ENCODE results near the gene DOP1A. TPM values are rescaled to one million over a fixed set of nuclear protein-coding genes. Genes with fewer than 3 reads are reported as not detected.

Gene DOP1A
- total RNA-seq, 1 donor from 2014 or later = 8.5 TPM

DNA sequence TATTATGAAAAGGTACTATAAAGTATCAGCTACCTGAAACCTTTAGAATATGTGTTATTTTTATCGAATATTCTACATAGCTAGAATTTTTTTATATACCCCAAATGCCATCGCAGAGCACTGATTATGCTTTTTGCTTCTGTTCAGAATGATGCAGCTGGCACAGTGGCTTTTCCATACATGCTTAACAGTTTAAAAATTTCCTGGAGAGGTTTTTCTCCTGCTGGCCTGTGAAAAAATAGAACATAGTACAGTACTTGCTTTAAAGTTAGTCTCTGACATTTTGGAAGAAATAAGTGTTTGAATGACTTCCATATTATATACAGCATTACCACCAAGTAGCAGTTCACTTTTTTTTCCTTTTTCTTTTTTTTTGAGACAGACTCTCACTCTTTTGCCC lies 5.3 kb downstream of the DOP1A start:
- no peak for DNase-seq (ENCODE audit: low spot score)

DNA sequence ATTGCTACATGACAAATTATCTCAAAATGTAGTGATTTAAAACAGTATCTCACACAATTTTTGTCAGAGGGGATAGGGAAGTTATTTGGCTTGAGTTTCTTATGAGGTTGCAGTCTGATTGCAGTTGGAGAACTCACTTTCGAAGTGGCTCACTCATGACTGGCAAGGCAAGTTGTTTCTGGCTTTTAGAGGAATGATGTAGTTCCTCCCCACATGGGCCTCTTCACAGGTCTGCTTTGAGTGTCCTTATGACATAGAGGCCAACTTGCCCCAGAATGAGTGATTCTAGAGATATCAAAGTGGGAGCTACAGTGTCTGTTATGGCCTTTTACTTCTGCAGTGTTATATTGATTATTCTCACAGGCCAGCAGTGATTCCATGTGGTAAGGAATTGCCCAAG lies 6.1 kb downstream of the DOP1A start:
- DNase-seq (ENCODE audit: low spot score) (no peak), ATAC-seq (peak; percentile 41)

More for the DNA sequence above, 5.3 kb downstream of the DOP1A start:
- ATAC-seq = no peak

DNA sequence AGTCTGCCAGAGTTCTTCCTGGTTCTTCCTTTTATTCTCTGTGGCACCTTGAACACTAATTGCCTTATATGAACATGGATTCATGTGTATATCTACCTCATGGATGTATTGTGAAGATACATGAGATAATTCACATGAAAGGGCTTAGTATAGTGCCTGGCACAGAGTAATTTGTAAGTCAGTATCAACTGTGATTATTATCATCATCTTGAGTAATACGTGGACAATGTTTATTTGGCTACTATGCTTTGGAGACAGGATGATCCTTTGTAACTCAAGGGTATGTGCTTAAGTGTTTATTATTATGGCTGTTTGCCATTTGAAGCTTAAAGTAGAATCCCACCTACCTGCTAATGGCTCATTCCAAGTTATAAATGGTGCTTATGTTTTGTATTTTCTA lies 16.0 kb downstream of the DOP1A start:
- ATAC-seq = no peak
- no peak for DNase-seq (ENCODE audit: low spot score)

DNA sequence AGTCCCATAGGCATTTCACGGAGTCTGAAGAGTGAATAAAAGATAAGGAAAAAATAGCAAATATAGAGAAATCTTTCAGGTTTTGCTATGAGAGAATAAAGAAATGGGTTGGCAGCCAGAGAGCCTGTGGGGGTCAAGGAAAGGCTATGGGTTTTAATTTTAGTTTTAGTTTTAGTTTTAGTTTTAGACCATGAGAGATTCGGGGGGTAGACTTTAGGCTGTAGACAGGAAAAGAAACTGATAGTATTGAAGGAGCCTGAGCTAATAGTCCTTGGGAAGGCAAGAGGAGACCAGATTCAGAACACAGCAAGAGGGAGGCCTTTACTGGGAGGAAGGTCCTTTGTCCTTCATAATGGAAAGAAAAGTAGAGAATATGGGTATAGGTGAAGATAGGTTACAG lies 19.3 kb downstream of the DOP1A start:
- DNase-seq (ENCODE audit: low spot score) (no peak), ATAC-seq (no peak)

DNA sequence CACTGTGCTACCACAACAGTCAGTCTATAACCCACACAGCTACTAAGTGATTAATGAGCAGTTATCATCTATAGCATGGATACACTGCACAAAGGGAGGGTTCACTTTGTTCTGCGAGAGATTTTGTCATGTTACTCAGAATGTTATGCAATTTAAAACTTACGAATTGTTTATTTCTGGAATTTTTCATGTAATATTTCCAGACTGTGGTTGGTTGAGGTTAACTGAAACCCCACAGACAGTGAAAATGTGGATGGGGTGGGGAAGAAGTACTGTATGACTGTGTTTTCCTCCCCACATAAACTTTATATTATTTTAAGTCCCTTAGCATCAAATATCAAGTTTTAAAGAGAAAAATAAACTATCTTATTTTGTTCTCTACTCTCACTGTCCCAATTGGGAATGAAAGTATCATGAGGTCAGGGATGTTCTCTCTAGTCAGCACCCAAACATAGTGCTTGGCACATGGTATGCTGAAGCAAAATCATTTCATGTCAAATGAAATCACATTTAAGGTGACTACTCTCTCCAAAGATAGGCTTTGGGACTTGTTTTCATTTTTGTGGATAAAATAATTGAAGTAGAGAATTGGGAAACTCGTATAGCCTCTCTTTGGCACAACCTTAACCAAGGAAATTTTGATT lies 25.4 kb downstream of the DOP1A start:
- no peak for ATAC-seq
- no peak for DNase-seq (ENCODE audit: low spot score)

DNA sequence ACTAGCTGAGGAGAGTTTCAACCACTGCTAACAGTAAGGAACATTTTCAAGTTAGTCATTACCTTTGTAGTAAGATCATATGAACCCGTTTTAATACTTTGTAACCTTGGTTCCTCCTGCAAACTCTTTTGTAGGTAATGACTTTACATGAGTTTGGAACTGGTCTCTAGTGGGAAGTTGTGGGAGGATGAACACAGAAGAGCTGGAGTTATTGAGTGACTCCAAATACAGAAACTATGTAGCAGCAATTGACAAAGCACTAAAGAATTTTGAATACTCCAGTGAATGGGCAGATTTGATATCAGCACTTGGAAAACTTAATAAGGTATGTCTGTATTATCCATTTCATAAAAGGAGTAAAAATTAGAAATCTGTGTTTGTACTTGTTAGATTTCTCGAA lies 29.3 kb downstream of the DOP1A start:
- no peak for DNase-seq (ENCODE audit: low spot score)
- ATAC-seq = no peak

DNA sequence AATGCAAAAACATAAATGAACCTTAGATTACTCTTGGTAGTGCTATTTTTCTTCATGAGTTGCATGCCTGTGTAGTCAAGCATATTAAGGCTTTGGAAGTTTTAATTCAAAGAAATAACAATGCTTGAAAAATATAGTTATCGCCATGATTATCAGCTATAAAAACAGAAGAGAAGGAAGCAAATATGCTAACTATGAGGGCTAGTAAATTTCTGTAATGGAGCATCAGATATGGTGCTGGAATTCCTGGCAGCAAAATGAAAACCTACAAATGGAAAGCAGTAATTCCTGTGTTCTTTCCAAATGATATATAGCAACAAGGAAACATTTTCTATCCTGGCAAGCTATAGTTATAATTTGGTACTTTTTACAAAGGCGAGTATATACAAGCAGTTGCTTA lies 29.7 kb downstream of the DOP1A start:
- no peak for DNase-seq (ENCODE audit: low spot score)

DNA sequence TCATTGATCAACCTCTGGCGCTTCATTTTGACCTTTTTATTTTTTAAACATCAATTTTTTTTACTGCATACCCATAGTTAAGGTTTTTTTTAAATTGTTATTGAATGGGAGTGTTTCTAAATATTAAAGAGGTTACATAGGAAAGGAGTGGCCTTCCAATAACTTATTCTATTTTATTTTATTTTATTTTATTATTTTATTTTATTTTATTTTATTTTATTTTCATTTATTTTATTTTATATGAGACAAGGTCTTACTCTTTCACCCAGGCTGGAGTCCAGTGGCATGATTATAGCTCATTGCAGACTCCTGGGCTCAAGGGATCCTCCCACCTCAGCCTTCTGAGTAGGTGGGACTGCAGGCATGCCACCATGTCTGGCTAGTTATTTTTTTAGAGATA lies 30.2 kb downstream of the DOP1A start:
- no peak for DNase-seq (ENCODE audit: low spot score)
- no peak for ATAC-seq

More for the DNA sequence above, 29.7 kb downstream of the DOP1A start:
- ATAC-seq = no peak

DNA sequence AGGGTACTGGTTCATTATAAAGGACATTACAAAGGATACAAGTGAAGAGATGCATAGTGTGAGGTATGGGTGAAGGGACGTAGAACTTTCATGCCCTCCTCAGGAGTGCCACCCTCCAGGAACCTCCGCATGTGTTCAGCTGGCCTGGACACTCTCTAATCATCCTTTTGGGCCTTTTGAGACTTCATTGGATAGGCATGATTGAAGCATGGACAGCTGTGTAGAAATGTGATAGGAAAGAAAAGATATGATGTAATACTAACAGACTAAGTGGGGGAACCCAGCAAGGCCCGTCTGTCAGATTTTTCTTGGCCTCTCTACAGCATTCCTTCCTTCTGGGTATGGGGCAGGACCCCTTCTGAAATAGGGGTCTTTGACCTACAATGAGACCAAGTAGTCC lies 31.1 kb downstream of the DOP1A start:
- no peak for DNase-seq (ENCODE audit: low spot score)
- no peak for ATAC-seq

DNA sequence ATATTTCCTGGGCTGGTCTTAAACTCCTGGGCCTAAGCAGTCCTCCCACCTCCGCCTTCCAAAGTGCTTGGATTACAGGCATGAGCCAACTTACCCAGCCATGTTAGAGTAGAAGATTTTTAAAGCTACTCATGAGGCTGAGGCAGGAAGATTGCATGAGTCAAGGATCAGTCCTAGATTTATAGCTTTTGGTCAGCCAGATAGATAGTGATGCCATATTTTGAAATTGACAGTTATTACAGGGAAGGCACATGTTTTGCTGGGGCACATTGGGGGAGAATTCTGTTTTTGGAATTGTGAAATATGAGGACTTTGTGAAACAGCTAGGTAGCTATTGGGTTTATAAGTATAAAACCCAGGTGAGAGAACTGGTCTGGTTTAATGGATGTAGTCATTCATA lies 40.9 kb downstream of the DOP1A start:
- ATAC-seq (no peak), DNase-seq (ENCODE audit: low spot score) (no peak)

DNA sequence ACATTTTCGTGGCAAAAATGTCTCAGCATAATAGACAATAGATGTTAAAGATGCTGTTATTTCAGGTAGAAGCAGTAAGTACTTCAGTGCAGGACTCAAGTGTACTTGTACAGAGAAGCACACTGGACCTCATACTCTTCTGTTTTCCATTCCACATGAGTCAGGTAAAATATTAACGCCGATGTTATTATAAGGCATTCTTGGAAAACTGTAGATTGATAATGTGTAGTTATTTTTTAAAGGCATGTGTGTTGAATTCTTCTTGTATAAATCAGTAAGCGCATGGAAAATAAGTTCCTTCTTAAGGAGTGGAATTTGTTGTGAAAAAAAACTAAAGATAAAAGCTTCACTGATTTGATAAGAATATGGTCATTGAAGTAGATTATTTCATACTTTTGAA lies 45.8 kb downstream of the DOP1A start:
- DNase-seq (ENCODE audit: low spot score) (no peak), ATAC-seq (no peak)

DNA sequence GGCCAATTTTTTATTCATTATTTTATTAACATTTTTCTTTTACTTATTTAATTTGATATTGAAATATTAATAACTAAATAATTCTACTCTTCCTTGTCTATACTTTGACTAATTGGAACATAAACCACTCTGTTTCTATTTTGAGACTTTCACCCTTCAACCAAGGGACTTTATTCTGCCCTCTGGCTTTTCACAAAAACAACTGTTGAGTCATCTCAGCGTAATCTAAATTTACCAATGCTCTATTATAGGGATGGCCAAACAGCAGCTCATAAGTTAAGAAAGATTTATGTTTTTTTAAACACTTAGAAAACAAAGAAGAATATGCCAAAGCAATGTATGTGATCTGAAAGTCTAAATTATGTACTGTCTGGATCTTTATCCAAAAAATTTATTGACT lies 46.7 kb downstream of the DOP1A start:
- ATAC-seq (peak; percentile 38), DNase-seq (ENCODE audit: low spot score) (no peak)

DNA sequence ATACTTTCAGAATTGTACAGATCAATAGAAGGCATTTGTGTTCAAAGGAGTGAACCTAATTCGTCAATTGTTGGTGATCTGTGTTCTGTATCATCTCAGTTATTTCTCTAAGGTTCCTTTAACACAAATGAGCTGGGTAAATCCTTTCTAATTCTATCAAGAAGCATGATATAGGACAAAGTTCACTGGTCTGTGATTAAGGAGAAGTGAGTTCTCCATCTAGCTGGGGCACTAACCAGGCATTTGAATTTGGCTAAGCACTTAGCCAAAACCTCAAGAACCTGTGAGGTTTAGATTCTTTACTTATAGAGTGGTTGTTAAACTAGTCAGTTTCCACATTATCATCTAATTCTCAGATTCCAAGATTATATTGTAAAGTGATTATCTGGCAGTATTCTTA lies 50.3 kb downstream of the DOP1A start:
- no peak for DNase-seq (ENCODE audit: low spot score)
- ATAC-seq = no peak

DNA sequence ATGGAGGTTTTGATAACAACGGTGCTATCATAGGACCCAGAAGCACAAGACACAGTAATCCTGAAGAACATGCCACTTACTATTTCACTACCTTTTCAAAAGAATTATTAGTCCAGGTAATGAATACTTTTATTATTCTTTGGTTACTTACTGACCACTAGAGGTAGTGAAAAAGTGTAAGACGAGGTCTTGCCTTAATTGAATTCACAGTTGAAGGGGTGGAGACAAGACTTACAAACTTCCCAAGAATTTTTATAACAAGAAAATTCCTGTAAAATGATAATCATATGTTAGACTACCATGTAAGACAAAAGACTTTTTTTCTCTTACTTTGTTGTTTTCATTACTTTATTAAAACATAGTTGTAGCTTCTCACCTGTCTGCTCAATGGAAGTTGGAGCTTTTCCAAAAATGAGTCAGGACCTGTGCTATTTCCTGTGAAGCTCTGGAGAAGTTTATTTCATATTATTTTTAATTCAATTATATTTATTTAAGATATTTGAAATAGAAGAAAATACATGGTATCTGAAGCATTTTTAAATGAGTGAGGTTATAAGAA lies 52.4 kb downstream of the DOP1A start:
- ATAC-seq = no peak

DNA sequence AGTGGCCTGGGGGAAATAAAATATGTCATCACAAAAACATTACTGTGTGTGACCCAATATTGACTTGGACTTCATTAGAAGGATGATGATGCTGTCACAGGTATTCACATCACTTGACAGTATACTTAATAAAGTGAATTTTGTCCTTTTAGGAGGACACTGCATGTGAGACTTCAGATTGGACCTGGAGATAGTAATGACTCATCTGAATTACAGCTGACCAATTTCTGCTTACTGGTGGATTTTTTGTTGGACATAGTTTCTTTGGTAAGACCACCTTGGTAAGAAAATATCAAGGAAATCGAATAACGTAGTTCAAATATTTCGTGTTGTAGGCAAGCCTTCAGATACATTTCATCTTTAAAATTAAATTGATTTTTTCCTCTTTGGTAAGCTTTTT lies 57.1 kb downstream of the DOP1A start:
- DNase-seq (ENCODE audit: low spot score) (no peak), ATAC-seq (no peak)

More for the DNA sequence above, 52.4 kb downstream of the DOP1A start:
- DNase-seq (ENCODE audit: low spot score) = no peak

DNA sequence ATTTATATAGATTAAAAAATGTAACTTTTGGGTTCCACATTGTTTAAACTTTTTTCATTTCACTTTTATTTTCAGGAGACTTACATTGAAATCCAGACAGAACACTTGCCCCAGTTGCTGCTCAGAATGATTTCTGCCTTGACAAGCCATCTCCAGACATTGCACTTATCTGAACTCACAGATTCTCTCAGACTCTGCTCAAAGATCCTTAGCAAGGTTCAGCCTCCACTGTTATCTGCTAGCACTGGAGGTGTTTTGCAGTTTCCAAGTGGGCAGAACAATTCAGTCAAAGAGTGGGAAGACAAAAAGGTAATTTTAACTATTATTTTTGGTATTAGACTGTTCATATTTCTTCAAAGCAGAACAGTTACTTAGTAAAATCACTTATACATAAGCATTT lies 58.0 kb downstream of the DOP1A start:
- ATAC-seq (no peak), DNase-seq (ENCODE audit: low spot score) (no peak)

DNA sequence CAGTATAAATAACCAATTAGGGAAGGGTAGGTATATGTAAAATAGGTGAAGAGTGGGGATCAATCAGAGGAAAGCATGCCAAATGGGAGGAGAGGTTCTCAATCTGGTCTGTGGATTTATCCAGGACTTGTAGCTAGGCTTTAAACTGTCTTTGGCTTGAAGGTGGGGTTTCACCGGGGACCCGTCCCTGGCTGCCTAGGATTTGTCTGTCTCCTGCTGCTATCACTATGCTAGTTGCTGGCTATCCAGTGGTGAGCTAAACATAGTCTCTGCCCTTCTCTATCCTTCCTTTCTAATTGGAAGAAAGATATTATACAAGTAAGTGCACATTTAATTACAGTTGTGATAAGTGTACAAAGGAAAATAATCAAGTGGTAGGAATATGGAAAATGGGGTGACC lies 58.8 kb downstream of the DOP1A start:
- no peak for DNase-seq (ENCODE audit: low spot score)
- ATAC-seq = no peak

DNA sequence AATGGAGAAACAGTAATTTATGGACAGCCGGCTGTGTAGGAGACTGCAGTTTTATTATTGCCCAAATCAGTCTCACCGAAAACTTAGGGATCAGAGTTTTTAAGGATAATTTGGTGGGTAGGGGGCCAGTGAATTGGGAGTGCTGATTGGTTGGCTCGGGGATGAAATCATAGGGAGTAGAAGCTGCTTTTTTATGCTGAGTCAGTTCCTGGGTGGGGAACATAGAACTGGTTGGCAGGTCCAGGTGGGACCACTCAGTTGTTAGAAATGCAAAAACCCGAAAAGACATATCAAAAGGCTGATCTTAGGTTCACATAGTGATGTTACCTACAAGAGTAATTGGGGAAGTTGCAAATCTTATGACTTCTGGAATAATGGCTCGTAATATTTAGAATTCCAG lies 59.3 kb downstream of the DOP1A start:
- ATAC-seq (no peak), DNase-seq (ENCODE audit: low spot score) (no peak)

DNA sequence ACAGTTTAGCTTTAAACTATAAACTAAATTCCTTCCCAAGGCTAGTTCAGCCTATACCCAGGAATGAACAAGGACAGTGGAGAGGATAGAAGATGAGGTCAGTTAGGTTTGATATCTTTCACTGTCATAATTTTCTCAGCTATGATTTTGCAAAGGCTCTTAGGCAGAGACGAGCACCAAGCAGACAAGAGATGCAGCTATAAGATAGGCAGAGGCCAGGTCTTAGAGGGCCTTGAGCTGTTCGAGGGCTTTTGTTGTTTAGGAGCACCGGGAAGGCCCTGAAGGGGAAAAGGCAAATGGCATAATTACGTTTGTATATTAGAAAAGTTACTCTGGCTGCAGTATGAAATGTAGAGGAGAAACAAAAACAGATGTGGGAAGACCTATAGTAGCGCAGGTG lies 59.8 kb downstream of the DOP1A start:
- DNase-seq (ENCODE audit: low spot score) (no peak), ATAC-seq (no peak)

DNA sequence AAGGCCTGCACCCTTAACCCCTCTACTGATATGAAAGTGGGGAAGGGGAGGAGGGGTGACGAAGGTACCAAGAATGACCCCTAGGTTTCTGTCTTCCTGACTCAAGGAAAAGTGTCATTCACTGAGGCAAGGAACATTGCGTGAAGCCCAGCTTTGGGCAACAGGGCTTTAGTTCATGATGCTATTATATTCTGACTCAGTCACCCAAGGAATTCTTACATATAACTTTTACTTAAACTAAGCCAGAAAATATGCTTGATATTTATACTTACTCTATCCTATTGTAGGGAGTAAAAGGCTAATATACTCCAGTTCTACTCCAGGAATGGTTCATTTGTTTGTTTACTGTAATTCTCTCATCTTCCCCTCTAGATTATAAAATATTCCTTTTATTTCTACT lies 60.5 kb downstream of the DOP1A start:
- no peak for ATAC-seq

DNA sequence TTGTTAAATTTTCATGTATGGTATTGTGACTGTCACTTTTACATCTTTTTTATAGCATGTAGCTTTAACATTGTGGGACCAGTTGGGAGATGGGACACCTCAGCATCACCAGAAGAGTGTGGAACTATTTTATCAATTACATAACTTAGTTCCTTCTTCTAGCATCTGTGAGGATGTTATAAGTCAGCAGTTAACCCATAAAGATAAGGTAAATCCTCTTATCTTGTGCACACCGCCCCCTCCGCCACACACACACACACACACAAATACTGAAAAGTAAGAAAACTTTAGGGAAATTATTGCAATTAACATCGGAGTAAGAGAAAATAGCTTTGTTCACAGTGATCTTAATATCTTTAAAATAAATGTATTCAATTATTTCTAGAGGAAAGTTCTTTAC lies 64.7 kb downstream of the DOP1A start:
- DNase-seq (ENCODE audit: low spot score) = no peak
- no peak for ATAC-seq

More for the DNA sequence above, 60.5 kb downstream of the DOP1A start:
- no peak for DNase-seq (ENCODE audit: low spot score)

DNA sequence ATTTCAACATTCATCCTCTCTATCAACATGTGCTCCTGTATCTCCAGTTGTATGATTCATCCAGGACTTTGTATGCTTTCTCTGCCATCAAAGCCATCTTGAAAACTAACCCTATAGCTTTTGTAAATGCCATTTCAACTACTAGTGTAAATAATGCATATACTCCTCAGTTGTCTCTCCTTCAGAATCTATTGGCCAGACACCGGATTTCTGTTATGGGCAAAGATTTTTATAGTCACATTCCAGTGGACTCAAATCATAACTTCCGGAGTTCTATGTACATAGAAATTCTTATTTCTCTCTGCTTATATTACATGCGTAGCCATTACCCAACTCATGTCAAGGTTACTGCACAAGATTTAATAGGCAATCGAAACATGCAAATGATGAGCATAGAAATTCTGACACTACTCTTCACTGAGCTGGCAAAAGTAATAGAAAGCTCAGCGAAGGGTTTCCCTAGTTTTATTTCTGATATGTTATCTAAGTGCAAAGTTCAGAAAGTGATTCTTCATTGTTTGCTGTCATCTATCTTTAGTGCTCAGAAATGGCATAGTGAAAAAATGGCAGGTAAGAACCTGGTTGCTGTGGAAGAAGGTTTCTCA lies 70.7 kb downstream of the DOP1A start:
- DNase-seq (ENCODE audit: low spot score) (no peak), ATAC-seq (no peak)

DNA sequence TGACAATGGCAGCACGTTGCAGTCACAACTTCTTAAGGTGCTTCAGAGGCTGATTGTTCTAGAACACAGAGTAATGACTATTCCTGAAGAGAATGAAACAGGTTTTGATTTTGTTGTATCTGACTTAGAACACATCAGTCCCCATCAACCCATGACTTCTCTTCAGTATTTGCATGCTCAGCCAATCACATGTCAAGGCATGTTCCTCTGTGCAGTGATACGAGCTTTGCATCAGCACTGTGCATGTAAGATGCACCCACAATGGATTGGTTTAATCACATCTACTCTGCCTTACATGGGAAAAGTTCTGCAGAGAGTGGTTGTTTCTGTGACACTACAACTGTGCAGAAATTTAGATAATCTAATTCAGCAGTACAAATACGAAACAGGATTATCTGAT lies 71.3 kb downstream of the DOP1A start:
- DNase-seq (ENCODE audit: low spot score) = no peak
- ATAC-seq = no peak

Data from left lobe of liver (tissue), 2 donors.